HG03432 (cell line): ENCODE measurements around the gene CIROP.

Experiments
- ATAC-seq: cut with Tn5 transposase; IDR thresholded peaks from one replicate; pipeline ENCODE4 v1.9.1; 2021; ENCODE audit warnings: mild to moderate bottlenecking, moderate library complexity; ENCODE audit not compliant: unreplicated experiment

The CIROP gene

GRCh38 chr14:23051141-23052057 is 53.4 kb downstream of the CIROP start:
- no peak for ATAC-seq
